ENCODE results near the gene RIPPLY3. TPM values are rescaled to one million over a fixed set of nuclear protein-coding genes. Genes with fewer than 3 reads are reported as not detected.

RIPPLY3 gene
- polyA plus RNA-seq (ENCODE audit: insufficient read length in 4 of 4), result 1 to 10 TPM in 3 of 4 donors, under 1 TPM in 1; 0.14 to 2.8 (median 2.3) TPM

GRCh38 chr21:37006486-37007291, at the start of gene RIPPLY3:
Gene RIPPLY3, plus strand, starts transcription at chr21:37006702. Its CDS starts 71 bp downstream, at chr21:37006773.
- no peak for DNase-seq (ENCODE audit: low read depth in 4 of 4, low spot score in 3 of 4)

GRCh38 chr21:36959020-36959835, 47.3 kb upstream of the RIPPLY3 start:
- no peak for DNase-seq (ENCODE audit: low read depth in 4 of 4, low spot score in 3 of 4)

- no peak for DNase-seq (ENCODE audit: low read depth in 4 of 4, low spot score in 3 of 4)
Measured at GRCh38 chr21:36960676-36961284, 45.7 kb upstream of the RIPPLY3 start.

- DNase-seq (ENCODE audit: low read depth in 4 of 4, low spot score in 3 of 4), result no peak
Measured at GRCh38 chr21:36962098-36962780, 44.3 kb upstream of the RIPPLY3 start.

- DNase-seq (ENCODE audit: low read depth in 4 of 4, low spot score in 3 of 4), result no peak
Measured at GRCh38 chr21:36964398-36964797, 42.1 kb upstream of the RIPPLY3 start.

GRCh38 chr21:36964827-36965719, 41.4 kb upstream of the RIPPLY3 start:
- DNase-seq (ENCODE audit: low read depth in 4 of 4, low spot score in 3 of 4), result no peak

GRCh38 chr21:36965720-36966065, 40.8 kb upstream of the RIPPLY3 start:
- no peak for DNase-seq (ENCODE audit: low read depth in 4 of 4, low spot score in 3 of 4)

GRCh38 chr21:36966066-36966820, 40.3 kb upstream of the RIPPLY3 start, which contains the start of gene HLCS:
Gene HLCS, minus strand, starts transcription at chr21:36966669. Its CDS starts 31 bp downstream, at chr21:36966638.
- DNase-seq (ENCODE audit: low read depth in 4 of 4, low spot score in 3 of 4), result no peak

- no peak for DNase-seq (ENCODE audit: low read depth in 4 of 4, low spot score in 3 of 4)
Measured at GRCh38 chr21:36966821-36967768, 39.4 kb upstream of the RIPPLY3 start.

GRCh38 chr21:36968414-36968813, 38.1 kb upstream of the RIPPLY3 start:
- DNase-seq (ENCODE audit: low read depth in 4 of 4, low spot score in 3 of 4), result no peak

GRCh38 chr21:36968976-36969375, 37.5 kb upstream of the RIPPLY3 start:
- no peak for DNase-seq (ENCODE audit: low read depth in 4 of 4, low spot score in 3 of 4)

- no peak for DNase-seq (ENCODE audit: low read depth in 4 of 4, low spot score in 3 of 4)
Measured at GRCh38 chr21:36973986-36974850, 32.3 kb upstream of the RIPPLY3 start.

- no peak for DNase-seq (ENCODE audit: low read depth in 4 of 4, low spot score in 3 of 4)
Measured at GRCh38 chr21:36974851-36975192, 31.7 kb upstream of the RIPPLY3 start.

GRCh38 chr21:36976228-36976861, 30.2 kb upstream of the RIPPLY3 start:
- DNase-seq (ENCODE audit: low read depth in 4 of 4, low spot score in 3 of 4), result no peak

- DNase-seq (ENCODE audit: low read depth in 4 of 4, low spot score in 3 of 4), result peak in 1 of 4 donors; percentile 63
Measured at GRCh38 chr21:36976882-36977651, 29.4 kb upstream of the RIPPLY3 start.
